H9 (cell line): Measurements from ENCODE around the gene TSPAN18. TPM values are rescaled to one million over a fixed set of nuclear protein-coding genes. Genes with fewer than 3 reads are reported as not detected.

Source experiments
- DNase-seq: peaks from one replicate; pipeline ENCODE4 v3.0.0-alpha.2; 2017
- H2AFZ ChIP-seq: one replicate; pipeline ENCODE4 v1.6.1; 2013; ENCODE audit warnings: mild to moderate bottlenecking, low read length, control low read depth, moderate library complexity
- H2AK5ac ChIP-seq: 2 replicates; pipeline ENCODE4 v1.6.1; 2013; ENCODE audit warnings: low read length, control low read depth, mixed read lengths; ENCODE audit not compliant: insufficient read length
- H2BK120ac ChIP-seq: one replicate; pipeline ENCODE4 v1.6.1; 2013; ENCODE audit warnings: low read depth, mild to moderate bottlenecking, low read length, control low read depth, inconsistent platforms; ENCODE audit not compliant: poor library complexity, severe bottlenecking
- H2BK12ac ChIP-seq: 2 replicates; pipeline ENCODE4 v1.6.1; 2013; ENCODE audit warnings: low read length, control low read depth, mixed read lengths, low read depth; ENCODE audit not compliant: insufficient read length
- H2BK15ac ChIP-seq: 2 replicates; pipeline ENCODE4 v1.6.1; 2013; ENCODE audit warnings: low read depth, low read length, control low read depth
- H2BK20ac ChIP-seq: one replicate; pipeline ENCODE4 v1.6.1; 2013; ENCODE audit warnings: low read depth, mild to moderate bottlenecking, low read length, control low read depth, inconsistent platforms; ENCODE audit not compliant: poor library complexity, severe bottlenecking
- H2BK5ac ChIP-seq: 2 replicates; pipeline ENCODE4 v1.6.1; 2013; ENCODE audit warnings: low read length, control low read depth, mixed read lengths; ENCODE audit not compliant: insufficient read length
- H3K14ac ChIP-seq: 2 replicates; pipeline ENCODE4 v1.6.1; 2013; ENCODE audit warnings: low read length, control low read depth; ENCODE audit not compliant: insufficient read depth
- H3K18ac ChIP-seq: 2 replicates; pipeline ENCODE4 v1.6.1; 2013; ENCODE audit warnings: low read depth, mild to moderate bottlenecking, mixed read lengths, low read length, control low read depth; ENCODE audit not compliant: insufficient read length
- H3K23ac ChIP-seq: 2 replicates; pipeline ENCODE4 v1.6.1; 2013; ENCODE audit warnings: low read length, control low read depth, mixed read lengths, low read depth; ENCODE audit not compliant: insufficient read length
- H3K23me2 ChIP-seq: 2 replicates; pipeline ENCODE4 v1.6.1; 2013; ENCODE audit warnings: low read depth, mild to moderate bottlenecking, mixed read lengths, low read length, control low read depth; ENCODE audit not compliant: insufficient read length, poor library complexity, severe bottlenecking
- H3K27ac ChIP-seq: 2 replicates; pipeline ENCODE4 v1.5.1; 2013; ENCODE audit warnings: low read length, control low read depth, mixed read lengths, low read depth; ENCODE audit not compliant: insufficient read length
- H3K27me3 ChIP-seq: 2 replicates; pipeline ENCODE4 v1.6.1; 2013; ENCODE audit warnings: low read length, control low read depth, inconsistent platforms; ENCODE audit not compliant: insufficient read depth
- H3K4ac ChIP-seq: 2 replicates; pipeline ENCODE4 v1.6.1; 2013; ENCODE audit warnings: low read depth, mild to moderate bottlenecking, control low read depth, inconsistent platforms, low read length, moderate library complexity
- H3K4me1 ChIP-seq: 2 replicates; pipeline ENCODE4 v1.6.1; 2013; ENCODE audit warnings: low read length, control low read depth, inconsistent platforms; ENCODE audit not compliant: insufficient read depth
- H3K4me2 ChIP-seq: 2 replicates; pipeline ENCODE4 v1.6.1; 2013; ENCODE audit warnings: low read length, control low read depth, mixed read lengths; ENCODE audit not compliant: insufficient read length, insufficient read depth
- H3K56ac ChIP-seq: 2 replicates; pipeline ENCODE4 v1.6.1; 2013; ENCODE audit warnings: low read depth, mild to moderate bottlenecking, mixed read lengths, low read length, control low read depth; ENCODE audit not compliant: insufficient read length
- H3K79me1 ChIP-seq: 2 replicates; pipeline ENCODE4 v1.6.1; 2013; ENCODE audit warnings: low read depth, mild to moderate bottlenecking, moderate library complexity, low read length, control low read depth, inconsistent platforms; ENCODE audit not compliant: insufficient read depth, poor library complexity, severe bottlenecking
- H3K79me2 ChIP-seq: 2 replicates; pipeline ENCODE4 v1.6.1; 2013; ENCODE audit warnings: low read length, control low read depth, inconsistent platforms; ENCODE audit not compliant: insufficient read depth
- H3K9ac ChIP-seq: 2 replicates; pipeline ENCODE4 v1.6.1; 2013; ENCODE audit warnings: low read length, control low read depth, mixed read lengths; ENCODE audit not compliant: insufficient read length; ENCODE audit errors: extremely low read depth
- H3K9me3 ChIP-seq: one replicate; pipeline ENCODE4 v1.6.1; 2013; ENCODE audit warnings: low read depth, low read length, inconsistent platforms; ENCODE audit not compliant: control insufficient read depth
- H3T11ph ChIP-seq: one replicate; pipeline ENCODE4 v1.6.1; 2013; ENCODE audit warnings: mild to moderate bottlenecking, low read length, control low read depth, inconsistent platforms
- H4K20me1 ChIP-seq: one replicate; pipeline ENCODE4 v1.6.1; 2013; ENCODE audit not compliant: control insufficient read depth, insufficient read length, insufficient read depth
- H4K5ac ChIP-seq: 2 replicates; pipeline ENCODE4 v1.6.1; 2013; ENCODE audit warnings: low read depth, mild to moderate bottlenecking, mixed read lengths, low read length, control low read depth; ENCODE audit not compliant: insufficient read length
- H4K8ac ChIP-seq: replicated peaks from 2 replicates; pipeline ENCODE4 v1.6.1; 2013; ENCODE audit warnings: low read length, control low read depth, mixed read lengths, low read depth; ENCODE audit not compliant: insufficient read length
- H4K91ac ChIP-seq: 2 replicates; pipeline ENCODE4 v1.6.1; 2013; ENCODE audit warnings: low read depth, mild to moderate bottlenecking, moderate library complexity, mixed read lengths, low read length, control low read depth; ENCODE audit not compliant: insufficient read length
- H3K27ac Mint-ChIP-seq, 3 experiments: 2 replicates in 2 of 3; 3 replicates in 1 of 3; pipeline ENCODE4 v1.8.0; 2020 to 2021; ENCODE audit warnings: mixed read lengths in 3 of 3, mild to moderate bottlenecking in 1 of 3, moderate library complexity in 1 of 3
- H3K27me3 Mint-ChIP-seq: 2 replicates; pipeline ENCODE4 v1.8.0; 2021; ENCODE audit warnings: low read depth, mild to moderate bottlenecking, moderate library complexity, mixed read lengths
- H3K36me3 Mint-ChIP-seq, 3 experiments: 2 replicates in 2 of 3; 3 replicates in 1 of 3; pipeline ENCODE4 v1.8.0; 2020 to 2021; ENCODE audit warnings: low read depth in 3 of 3, mixed read lengths in 3 of 3; ENCODE audit not compliant: insufficient read depth in 1 of 3
- H3K4me1 Mint-ChIP-seq, 2 experiments: 2 replicates each; pipeline ENCODE4 v1.8.0; 2020; ENCODE audit warnings: mixed read lengths in 2 of 2
- H3K4me3 Mint-ChIP-seq, 2 experiments: 2 replicates in 1 of 2; 3 replicates in 1 of 2; pipeline ENCODE4 v1.8.0; 2020 to 2021; ENCODE audit warnings: mild to moderate bottlenecking in 2 of 2, mixed read lengths in 2 of 2, moderate library complexity in 1 of 2
- H3K9me3 Mint-ChIP-seq, 2 experiments: 2 replicates in 1 of 2; 3 replicates in 1 of 2; pipeline ENCODE4 v1.8.0; 2020; ENCODE audit warnings: mild to moderate bottlenecking in 2 of 2, mixed read lengths in 2 of 2, moderate library complexity in 1 of 2
- CTCF ChIP-seq: fragments of 200-600 bp; sonication (generic); conservative IDR thresholded peaks from 3 replicates; pipeline ENCODE4 v1.8.0; 2021; ENCODE audit warnings: antibody characterized with exemption, mild to moderate bottlenecking
- WGBS: extraction: QIAGEN DNeasy Blood & Tissue Kit; methylation state at CpG from one replicate; pipeline ENCODE4 v1.1.7; 2013; ENCODE audit warnings: missing lambda C conversion rate, low lambda C conversion rate, mixed read lengths; ENCODE audit not compliant: insufficient read length; ENCODE audit errors: extremely low coverage; 5-methylcytosine and 5-hydroxymethylcytosine counted together
- total RNA-seq: library from RNA; stranded (reverse); gene quantifications from 2 replicates; pipeline ENCODE4 v1.2.1, GENCODE V29; 2021

Gene TSPAN18
- total RNA-seq, 1 experiment from 2014 or later, result 25.3 TPM

GRCh38 chr11:44774731-44775130 is 48.0 kb downstream of the TSPAN18 start:
- no peak overlapping the region for H2BK12ac ChIP-seq
- no peaks in the 10 kb centered on the region; the same call in 1 of the 2 replicates for H3K27me3 ChIP-seq
- no peaks in the 10 kb centered on the region for H4K20me1 ChIP-seq
- H4K8ac ChIP-seq, result no peak overlapping the region
- no peak overlapping the region for H3K18ac ChIP-seq
- H3K23me2 ChIP-seq, result no peaks in the 10 kb centered on the region
- no CpG with 5 or more reads among the region's 4 CpGs for WGBS
- H4K5ac ChIP-seq, result no peak overlapping the region
- no peak overlapping the region for H3K27ac ChIP-seq
- Mint-ChIP-seq H3K27me3 (peaks cover 4% of the 10 kb centered on the region), H3K4me1 (peaks cover 49 to 54% of the 10 kb centered on the region in 2 experiments), H3K36me3 (peaks cover 0 to 1% (median 0%) of the 10 kb centered on the region in 3 experiments; a peak in 2 of 7 replicates), H3K4me3 (peak overlapping the region in 1 of 2 experiments; percentile 52; a peak in 1 of 5 replicates), H3K27ac (no peak overlapping the region), H3K9me3 (no peaks in the 10 kb centered on the region; a peak in 1 of 5 replicates)
- H2AK5ac ChIP-seq, result no peak overlapping the region
- H3K4me2 ChIP-seq, result no peak overlapping the region
- peaks cover 9% of the 10 kb centered on the region; the same call in 1 of the 2 replicates for H3K4me1 ChIP-seq
- no peak overlapping the region for H2BK5ac ChIP-seq
- H3T11ph ChIP-seq, result no peak overlapping the region
- H2AFZ ChIP-seq, result no peak overlapping the region
- H3K9ac ChIP-seq, result no peak overlapping the region
- H3K79me2 ChIP-seq, result no peaks in the 10 kb centered on the region
- no peak overlapping the region for H4K91ac ChIP-seq
- no peak overlapping the region for H3K14ac ChIP-seq
- H3K23ac ChIP-seq, result no peak overlapping the region
- H3K79me1 ChIP-seq, result no peaks in the 10 kb centered on the region
- H3K56ac ChIP-seq, result no peak overlapping the region
- H3K4ac ChIP-seq, result no peak overlapping the region
- no peak for TF ChIP-seq CTCF
- no peak for DNase-seq
- H3K9me3 ChIP-seq, result no peaks in the 10 kb centered on the region
- no peak overlapping the region for H2BK15ac ChIP-seq
- H2BK120ac ChIP-seq, result no peak overlapping the region
- no peak overlapping the region for H2BK20ac ChIP-seq
